NCI-H146 (cell line): Measurements from ENCODE around the gene ALS2.

Experiments used
- DNase-seq: peaks from one replicate; lab custom pipeline; 2025; lab: John Stamatoyannopoulos, UW

ALS2 gene

DNA sequence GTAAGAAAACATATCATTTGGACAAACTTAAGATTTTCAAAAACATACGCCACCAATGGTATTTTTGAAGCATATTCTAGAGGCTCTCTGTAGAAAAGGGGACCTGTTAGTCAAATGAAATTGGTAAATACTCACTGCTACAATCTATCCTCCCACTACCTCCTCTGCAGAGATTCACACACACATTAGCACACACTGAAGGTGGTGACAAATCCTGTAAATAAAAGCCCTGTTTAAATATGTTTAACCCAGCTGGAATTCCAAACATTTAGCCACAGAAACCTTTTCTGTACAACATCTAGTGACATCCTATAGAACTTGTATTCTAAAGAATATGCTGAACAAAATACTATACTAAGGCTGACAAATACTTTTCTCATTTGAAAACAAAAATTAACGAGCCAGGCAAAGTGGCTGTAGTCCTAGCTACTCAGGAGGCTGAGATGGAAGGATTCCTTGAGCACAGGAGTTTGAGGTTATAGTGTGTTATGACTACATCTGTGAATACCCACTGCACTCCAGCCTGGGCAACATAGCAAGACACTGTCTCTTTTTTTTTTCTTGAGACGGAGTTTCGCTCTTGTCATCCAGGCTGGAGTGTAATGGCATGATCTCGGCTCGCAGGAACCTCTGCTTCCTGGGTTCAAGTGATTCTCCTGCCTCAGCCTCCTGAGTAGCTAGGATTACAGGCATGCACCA is 25.9 kb downstream of the ALS2 start:
- no peak for DNase-seq

DNA sequence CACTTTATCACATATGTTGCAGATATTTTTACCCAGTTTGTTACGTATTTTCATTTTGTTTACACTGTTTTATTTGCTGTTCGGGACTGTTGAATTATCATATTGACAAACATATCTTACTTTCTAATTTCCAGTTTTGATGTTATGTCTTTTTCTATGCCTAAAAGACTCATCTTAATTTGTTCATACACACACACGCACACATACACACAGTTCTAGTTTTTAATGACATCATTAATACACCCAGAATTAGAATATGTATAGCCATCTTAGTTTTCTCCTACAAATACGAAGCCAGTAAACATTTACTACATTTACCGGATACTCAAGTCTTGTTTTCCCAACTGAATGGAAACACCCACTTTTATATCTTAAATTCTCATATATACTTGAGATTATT is 29.2 kb downstream of the ALS2 start:
- DNase-seq = no peak

DNA sequence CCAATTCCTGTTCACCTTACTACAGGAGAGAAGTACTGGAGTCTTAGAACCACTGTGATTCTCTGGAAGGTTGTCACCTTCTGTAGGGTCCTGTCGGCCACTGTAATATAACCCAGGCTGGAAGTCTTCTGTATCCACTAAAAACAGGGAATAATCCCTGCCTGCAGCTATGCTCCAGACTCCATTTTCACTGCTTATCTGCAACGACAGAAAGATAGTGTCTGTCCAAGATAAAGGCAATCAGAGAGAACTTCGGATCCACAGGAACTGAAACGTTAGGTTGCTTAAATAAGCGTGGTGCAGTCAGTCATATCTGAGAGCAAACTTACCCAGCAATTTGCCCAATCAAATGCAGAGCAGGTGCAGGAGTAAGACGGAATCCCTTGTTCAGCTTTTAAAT is 34.2 kb downstream of the ALS2 start:
- no peak for DNase-seq

DNA sequence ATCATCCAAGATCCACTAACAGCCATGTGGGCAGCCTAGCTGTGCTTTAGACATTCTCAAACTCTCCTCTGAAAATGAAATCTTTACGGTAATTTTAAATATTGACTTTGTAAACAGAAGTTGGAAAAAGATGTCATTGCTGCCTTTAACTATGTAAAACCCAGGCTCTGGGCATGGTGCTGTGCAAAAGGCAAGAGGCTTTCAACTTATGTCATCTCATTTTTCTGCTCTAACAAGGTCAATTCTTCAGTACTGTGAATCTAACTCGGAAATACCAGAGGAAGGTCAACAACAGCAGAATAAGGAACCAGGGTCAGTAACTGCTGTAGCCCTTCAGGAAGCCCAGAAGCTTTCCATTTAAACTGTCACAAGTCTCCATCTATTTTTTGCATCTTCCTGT is 45.2 kb downstream of the ALS2 start:
- DNase-seq = no peak

DNA sequence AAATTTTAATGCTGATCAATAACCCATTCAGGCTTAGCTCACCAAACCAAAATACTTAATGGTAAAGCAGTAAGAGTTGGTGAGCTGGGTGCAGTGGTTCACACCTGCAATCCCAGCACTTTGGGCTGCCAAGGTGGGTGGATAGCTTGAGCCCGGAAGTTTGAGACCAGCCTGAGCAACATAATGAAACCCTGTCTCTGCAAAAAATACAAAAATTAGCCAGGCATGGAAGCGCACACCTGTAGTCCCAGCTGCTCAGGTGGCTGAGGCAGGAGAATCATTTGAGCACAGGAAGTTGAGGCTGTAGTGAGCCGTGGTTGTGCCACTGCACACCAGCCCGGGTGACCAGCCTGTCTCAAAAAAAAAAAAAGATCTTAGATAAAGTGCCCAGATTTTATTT is 46.6 kb downstream of the ALS2 start:
- no peak for DNase-seq

DNA sequence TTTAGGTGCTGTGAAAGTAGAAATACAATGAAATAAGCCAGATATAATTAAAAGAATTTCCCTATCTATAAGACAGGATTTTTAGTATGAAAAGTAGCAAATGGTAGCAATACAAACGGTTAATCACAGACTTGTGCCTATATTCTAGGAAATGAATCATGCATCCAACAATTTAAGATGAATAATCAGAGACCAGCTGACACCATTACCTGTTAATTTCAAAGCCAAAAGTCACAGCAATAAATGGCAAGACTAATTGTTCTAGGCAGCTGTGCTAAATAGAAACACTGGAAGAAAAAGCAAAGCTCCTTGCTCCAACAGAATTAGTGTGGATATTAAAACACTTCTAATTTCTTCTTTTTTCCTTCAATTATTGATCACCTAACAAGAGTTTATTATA is 47.2 kb downstream of the ALS2 start:
- DNase-seq = no peak

DNA sequence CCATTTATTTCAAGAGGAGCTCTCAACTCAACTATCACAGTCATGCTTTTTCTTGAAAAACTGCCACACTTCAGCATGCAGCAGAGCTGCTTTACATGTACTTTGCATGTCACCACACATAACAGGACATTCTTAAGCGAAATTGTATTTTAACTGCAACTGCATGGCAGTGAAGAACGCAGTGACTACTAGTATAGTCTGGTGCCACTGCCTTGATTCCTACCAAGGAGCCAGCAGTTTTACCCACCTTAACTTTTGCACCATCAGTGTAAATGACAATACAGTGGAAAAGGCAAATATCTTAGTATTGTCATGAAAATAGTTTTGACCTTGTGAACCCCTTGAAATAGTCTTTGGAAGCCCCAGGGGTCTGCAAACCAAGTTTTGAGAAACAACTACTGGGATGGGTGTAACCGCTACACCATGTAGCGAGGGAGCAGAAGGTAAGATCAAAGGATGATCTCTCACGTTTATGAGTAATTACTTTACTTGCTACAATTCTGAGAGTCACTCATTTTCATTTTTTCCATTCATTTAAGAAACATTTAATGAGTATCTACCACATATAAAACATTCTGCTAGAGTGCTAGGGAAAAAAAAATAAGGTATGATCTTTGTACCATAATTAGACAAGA is 50.0 kb downstream of the ALS2 start:
- DNase-seq = no peak

DNA sequence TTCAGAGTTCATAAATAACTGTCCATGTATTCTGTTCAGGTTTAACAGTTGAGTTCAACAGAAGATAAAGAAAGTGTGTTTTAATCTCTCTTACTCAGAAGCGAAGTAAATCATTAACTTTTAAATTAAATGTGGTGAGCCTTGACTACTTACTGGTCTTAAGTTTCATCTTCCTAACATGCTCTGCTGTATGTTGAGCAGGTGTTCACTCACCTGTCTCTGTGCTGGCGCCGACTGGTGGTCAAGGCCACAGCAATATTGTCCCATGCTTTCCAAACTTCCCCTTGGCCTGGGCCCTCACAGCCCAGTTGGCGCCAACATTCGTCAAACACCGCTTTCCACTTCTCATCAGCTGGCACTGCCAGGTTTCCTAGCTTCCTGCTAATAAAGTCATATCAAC is 65.3 kb downstream of the ALS2 start:
- DNase-seq = no peak

DNA sequence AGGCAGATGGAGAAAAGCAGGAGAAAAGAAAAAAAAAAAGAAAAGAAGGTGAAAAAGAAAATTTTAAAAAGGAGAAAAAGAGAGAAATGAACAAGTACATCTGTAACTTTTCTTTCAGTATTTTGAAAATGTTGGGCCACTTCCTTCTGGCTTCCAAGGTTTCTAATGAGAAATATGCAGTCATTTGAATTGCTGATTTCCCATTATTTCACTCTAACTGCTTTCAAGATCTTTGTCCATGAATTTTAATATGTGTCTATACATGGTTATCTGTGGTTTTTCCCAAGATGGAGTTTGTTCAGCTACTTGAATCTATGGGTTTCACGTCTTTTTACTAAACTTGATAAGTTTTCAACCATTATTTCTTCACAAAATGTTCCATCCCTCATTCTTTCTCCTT is 68.0 kb downstream of the ALS2 start:
- DNase-seq = no peak

DNA sequence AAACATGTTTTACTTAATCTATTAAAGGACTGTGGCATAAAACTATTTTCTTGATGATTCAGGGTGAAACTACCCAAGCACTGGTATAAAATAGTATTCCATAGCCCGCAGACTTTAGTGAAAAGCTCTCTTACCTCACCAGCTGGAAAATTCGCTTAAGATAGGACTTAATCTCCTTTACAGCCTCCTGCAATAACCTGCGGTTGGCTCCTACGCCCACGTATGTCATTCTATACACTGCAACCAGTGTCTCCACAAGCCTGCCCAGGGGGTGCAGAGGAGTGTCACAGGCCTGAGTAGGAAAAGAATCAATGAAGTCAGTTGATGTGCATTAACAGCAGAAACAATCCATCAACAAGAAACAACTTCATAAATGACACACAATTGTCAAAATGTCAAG is 71.0 kb downstream of the ALS2 start:
- DNase-seq = no peak

DNA sequence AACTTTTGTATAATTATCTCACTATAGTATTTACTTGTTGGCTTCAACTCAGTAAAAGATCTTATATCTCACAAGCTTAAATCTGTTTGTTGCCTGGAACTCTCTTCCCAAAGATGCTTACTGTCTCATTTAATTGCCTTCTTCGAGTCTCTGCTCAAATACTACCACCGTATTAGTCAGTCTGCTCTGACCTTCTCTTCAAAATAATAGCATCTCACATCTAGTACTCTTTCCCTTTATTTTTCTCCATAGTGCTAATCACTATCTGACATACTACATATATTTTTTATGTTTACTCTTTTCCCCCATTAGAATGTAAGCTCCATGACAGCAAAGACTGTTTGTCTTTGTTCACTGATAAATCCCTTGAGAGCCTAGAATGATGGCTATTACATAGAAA is 71.7 kb downstream of the ALS2 start:
- DNase-seq = no peak

DNA sequence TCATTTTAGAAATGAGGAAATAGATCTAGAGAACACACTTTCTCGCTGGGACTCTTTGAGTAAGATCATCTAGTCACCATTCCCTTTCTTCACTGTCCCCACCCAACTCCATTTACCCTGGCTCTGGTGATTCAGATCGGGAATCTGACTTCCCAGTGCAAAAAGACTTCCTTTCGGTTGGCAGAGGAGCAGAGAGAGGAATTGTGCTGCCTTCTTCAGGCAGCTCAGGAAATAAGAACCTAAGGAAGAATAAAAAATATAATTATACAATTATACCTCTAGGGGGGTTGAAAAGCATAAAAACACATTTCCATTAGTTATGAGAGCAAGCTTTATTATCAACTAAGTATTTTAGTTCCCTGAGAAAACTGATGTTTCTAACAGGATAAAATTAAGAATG is 73.0 kb downstream of the ALS2 start:
- DNase-seq = no peak

DNA sequence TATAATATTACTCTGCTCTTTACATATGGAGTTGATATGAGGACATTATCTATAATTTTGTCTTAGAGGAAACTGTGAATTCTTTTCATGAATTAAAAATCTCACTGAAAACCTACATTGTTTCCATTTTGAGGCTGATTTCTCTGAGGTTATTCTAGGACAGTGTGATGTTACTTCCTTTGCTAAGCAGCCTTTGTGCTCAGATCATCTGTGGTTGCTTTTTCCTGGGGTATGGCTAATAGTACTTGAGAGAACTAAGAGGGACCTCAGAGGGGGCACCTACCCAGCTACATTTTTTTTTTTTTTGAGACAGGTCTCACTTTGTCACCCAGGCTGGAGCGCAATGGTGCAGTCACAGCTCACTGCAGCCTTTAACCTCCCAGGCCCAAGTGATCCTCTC is 73.6 kb downstream of the ALS2 start:
- no peak for DNase-seq

DNA sequence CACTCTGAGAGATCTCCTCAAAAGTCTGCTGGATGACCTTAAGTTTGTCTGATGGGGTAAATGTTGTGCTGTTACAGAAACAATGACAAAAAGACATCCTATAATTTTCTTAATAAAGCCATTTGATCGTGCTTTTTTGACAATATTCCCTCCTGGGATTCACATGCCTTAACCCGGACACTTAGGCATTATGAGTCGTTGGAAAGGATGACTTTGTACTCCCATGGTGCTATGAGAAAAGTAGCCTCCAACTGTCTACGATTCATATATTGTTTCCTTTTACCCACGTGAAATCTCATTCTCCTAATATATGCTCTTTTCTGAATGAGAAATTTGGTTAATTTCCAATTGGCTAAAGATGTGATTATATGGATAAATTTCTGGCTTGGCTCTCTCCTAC is 76.2 kb downstream of the ALS2 start:
- DNase-seq = no peak

DNA sequence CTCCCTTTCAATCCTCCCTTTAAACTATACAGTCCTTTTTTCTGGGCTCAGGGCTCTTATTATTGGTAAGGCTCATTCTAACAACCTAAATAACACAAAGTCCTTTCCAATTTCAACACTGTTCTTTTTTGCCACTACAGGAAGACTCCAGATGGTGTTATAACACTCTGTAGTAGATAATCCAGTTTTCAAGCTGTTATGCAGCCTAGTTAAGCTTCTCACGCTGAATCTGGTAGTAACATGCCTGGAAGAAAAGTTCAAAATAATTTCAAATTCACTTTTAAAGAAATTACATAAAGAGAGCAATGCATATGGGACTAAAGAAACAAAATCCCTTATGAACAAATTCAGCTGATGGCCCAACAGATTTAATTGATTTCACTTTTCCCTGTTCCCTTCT is 79.1 kb downstream of the ALS2 start:
- no peak for DNase-seq

DNA sequence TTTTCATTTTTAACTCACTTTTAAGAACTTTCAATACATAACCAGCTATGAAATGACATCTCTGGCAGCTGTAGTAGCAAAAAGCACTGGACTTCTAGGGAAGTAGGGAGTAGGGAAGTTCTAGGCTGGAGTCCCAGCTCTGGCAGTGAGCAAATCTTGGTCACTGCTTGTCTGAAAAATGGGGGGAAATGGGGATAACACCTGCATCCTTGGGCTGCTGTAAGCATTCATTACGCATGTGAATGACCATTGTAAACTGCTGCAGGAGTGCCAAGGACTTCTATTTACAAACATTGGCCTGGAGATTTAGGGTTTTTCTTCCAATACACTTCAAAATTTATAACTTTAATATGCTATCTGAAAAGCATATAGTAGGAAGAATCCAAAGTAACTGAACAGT is 81.3 kb downstream of the ALS2 start:
- DNase-seq = no peak

DNA sequence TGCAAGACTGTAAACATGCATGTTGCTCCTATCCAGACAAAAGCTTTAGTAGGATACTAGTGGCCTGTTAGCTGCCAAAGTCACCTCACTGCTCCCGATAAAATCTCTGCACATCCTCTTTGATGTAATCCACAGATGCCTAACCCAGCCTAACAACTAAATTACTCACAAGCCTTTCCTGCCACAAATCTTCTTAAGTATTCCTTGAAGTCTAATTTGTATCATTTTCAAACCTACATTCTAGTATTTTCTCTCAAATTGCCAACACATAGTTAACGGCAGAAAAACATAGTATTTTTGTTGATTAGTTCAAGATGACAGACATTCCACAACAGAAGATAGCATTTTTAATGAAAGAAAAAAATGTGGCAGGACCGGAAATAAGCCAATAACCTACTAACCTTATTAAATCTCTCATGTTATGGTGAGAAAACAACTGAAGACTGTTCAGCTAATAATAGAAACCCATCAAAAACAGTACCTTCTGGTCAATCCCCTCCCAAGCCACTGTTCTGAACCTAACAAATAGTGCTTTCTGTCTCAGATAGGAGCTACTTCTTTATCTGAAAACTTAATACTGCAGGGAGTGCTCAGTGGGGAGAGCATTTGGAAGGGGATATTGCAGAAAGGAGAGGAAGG is 82.0 kb downstream of the ALS2 start, which contains the start of gene MPP4:
MPP4 (minus strand) TSS at position 57 of the 639 bp plus-strand sequence. CDS start 4,690 bp downstream, outside the sequence.
- DNase-seq = no peak

DNA sequence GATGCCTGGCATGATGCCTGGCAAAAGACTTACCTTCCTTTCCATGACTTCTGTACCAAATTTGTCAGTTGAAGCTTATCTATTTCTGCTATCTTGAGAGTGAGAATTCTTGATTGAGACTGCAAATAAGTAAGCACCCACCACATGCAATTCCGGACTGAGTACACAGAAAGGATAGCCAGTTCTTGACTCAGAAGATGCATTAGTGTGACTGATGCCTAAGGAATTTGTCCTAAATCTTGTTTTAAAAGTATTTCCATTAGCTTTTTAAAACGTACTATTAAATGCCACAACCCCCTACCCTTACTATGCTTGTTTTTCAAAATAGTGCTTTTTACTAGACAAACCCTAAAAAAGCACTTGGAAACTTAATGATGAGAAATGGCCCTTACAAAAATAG is 82.8 kb downstream of the ALS2 start:
- no peak for DNase-seq

DNA sequence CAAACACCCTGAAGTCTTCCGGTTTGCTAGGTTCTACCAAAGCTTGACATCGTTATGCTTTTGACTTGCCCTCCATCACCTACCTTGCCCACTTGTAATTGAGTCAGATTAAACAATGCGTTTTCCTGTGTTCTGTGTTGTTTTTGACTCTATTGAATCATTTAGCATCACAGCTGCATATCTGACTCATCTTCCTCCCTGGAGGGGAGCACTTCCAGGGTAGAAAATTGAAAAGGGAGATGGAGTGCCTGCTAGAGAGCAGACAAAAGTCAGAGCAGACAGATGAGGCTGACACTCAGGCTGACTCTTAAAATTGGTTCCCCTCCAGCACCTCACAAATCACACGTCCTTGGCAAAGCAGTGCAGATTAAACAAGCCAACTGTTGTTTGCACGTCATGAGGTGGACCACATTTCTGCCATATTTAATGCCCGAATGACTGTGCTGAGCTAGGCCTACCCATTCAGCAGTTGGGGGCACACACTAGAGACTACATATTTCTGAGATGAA is 84.5 kb downstream of the ALS2 start:
- DNase-seq = no peak

DNA sequence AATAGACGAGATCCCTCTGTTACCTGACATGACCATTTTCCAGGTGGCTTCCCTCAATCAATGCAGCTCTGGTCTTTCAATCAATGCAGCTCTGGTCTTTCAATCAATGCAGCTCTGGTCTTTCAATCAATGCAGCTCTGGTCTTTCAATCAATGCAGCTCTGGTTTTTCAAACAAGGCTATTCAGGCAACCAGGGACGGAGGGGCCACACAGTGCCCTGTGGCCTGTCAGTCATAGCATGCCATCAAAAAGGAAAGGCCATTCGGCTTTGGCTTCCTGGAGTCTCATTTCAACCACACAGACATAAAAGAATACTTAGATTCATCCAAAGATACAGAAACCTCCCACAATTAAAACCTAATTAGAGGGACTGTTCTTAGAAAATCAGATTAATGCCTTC is 95.6 kb downstream of the ALS2 start:
- DNase-seq = no peak

DNA sequence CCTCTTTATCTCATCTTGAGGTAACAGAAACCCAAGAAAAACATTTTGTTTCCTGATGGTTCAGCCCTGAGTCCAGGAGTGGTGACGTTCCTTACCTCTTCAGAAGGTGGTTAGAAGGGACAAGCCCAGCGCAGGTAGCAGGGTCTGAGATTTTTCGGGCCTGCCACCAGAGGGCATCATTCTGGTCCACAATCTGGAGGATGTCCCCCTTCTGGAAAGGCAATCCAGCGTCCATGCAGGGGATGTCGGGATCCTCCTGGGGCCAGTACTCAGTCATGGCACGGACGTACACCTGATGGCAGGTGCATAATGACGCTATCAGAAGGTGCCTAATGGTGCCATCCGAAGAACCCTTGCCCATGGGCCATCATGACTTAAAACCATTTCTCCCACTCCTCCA is 100.0 kb downstream of the ALS2 start:
- peak; percentile 1 for DNase-seq

DNA sequence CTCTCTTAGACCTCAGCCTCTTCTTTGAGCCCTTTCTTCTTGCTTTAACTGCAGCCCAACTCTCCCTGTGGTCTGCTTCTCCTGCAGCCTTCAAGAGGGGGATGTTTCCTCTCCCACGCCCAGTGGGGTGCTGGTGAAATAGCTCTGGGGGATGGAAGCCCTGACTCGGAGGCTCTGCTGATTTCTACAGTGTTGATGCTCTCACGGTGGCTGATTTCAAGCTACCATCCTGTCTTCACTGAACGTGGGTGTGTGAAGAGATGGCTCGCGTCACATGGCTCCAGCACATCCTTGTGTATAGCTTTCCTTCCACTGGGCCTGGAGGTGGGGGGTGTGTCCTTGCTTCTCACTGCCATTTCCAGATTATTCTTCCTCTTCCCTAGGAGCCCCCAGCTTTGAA is 102.3 kb downstream of the ALS2 start:
- no peak for DNase-seq

DNA sequence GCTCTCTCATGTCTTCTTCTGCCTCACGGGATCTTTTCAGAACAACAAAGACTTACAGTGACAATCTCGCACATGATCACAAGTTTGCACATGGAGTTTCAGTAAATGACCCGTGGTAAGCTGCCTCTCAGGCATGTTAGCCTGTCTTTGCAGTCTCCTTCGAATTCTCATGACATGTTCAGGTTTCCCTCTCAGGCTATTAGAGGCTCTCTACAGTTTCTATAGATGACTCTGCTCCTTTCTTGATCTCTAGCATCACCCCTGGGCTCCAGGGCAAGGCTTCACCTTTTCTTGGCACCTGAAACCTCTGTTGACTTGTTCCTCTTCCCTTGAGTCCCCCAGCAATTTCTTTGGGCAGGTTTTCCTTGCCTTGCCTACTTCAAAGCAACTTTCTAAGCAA is 105.3 kb downstream of the ALS2 start:
- no peak for DNase-seq
